Sigmoid colon (tissue), 7 donors: ENCODE measurements around the gene GRM4. TPM values are rescaled to one million over a fixed set of nuclear protein-coding genes. Genes with fewer than 3 reads are reported as not detected.

ENCODE experiments used
- DNase-seq: peaks from one replicate; pipeline ENCODE4 v3.0.0-alpha.2; 2019
- H3K27ac ChIP-seq, 4 donors: fragments of 200-600 bp; sonication (generic); one replicate each; pipeline ENCODE4 v1.5.1; 2016 to 2019; ENCODE audit warnings: mild to moderate bottlenecking in 1 of 4
- H3K27me3 ChIP-seq, 3 donors: fragments of 200-600 bp; sonication (generic); one replicate each; pipeline ENCODE4 v1.5.1; 2019; ENCODE audit warnings: mild to moderate bottlenecking in 1 of 3
- H3K36me3 ChIP-seq, 4 donors: fragments of 200-600 bp; sonication (generic); one replicate each; pipeline ENCODE4 v1.5.1; 2016 to 2019
- H3K4me1 ChIP-seq, 4 donors: fragments of 200-600 bp; sonication (generic); one replicate each; pipeline ENCODE4 v1.5.1; 2017 to 2019
- H3K4me3 ChIP-seq, 4 donors: fragments of 200-600 bp; sonication (generic); one replicate each; pipeline ENCODE4 v1.5.1; 2017 to 2019; ENCODE audit warnings: mild to moderate bottlenecking in 2 of 4, moderate library complexity in 1 of 4
- H3K9me3 ChIP-seq, 4 donors: fragments of 200-600 bp in 3 of 4; sonication (generic) in 3 of 4; one replicate each; pipeline versions ENCODE4 v1.5.1 to v1.6.1; 2013 to 2019
- EP300 ChIP-seq, 4 donors: sonication (generic); formaldehyde crosslinking; IDR thresholded peaks; one replicate each; pipeline ENCODE4 v1.6.1; 2017; ENCODE audit warnings: antibody characterized with exemption in 4 of 4
- POLR2A ChIP-seq, 2 donors: fragments of 450-650 bp; IDR thresholded peaks; one replicate each; pipeline ENCODE4 v1.6.1; 2016; ENCODE audit warnings: antibody characterized with exemption in 2 of 2, mild to moderate bottlenecking in 2 of 2, moderate library complexity in 2 of 2
- POLR2AphosphoS5 ChIP-seq, 4 donors: sonication (generic); formaldehyde crosslinking; IDR thresholded peaks; one replicate each; pipeline ENCODE4 v1.6.1; 2017; ENCODE audit warnings: antibody characterized with exemption in 4 of 4
- WGBS, 2 donors: extraction: QIAGEN DNeasy Blood & Tissue Kit; methylation state at CpG; one replicate each; pipeline ENCODE4 v1.1.7; 2013; 5-methylcytosine and 5-hydroxymethylcytosine counted together
- intact Hi-C: fragments of 100-400 bp; cut with DNase I; formaldehyde crosslinking; loops from one replicate; pipeline ENCODE4 v1.15.1; 2023
- polyA plus RNA-seq, 3 donors: library from polyadenylated mRNA; stranded (reverse); fragments of 200-250 nt; gene quantifications; one replicate each; pipeline ENCODE4 v1.2.3, GENCODE V29; 2013
- total RNA-seq, 4 donors: library from RNA; depleted of rRNA; stranded (reverse); fragments of >200 nt; gene quantifications; one replicate each; pipeline ENCODE4 v1.1.0, GENCODE V29; 2016
- TF ChIP-seq, protein P1 (sequence below), 4 experiments: fragments of 450-650 bp in 3 of 4; fragments of 200-600 bp in 1 of 4; IDR thresholded peaks; one replicate each; pipeline ENCODE4 v1.5.1; 2016 to 2019; ENCODE audit warnings: antibody characterized with exemption in 4 of 4, mild to moderate bottlenecking in 3 of 4, moderate library complexity in 2 of 4
- donor health status: healthy with polysubstance abuse.
- donor health status: Bipolar disorder and iron deficiency.
- donor health status: healthy.

Gene GRM4
- total and polyA plus RNA-seq, 7 donors, result 0.07 to 0.14 TPM; not detected in 5

- H3K4me3 ChIP-seq, result no peak overlapping the region
- TF ChIP-seq EP300 (IDR thresholded peaks at IDR 0.05) (no peak), POLR2AphosphoS5 (IDR thresholded peaks at IDR 0.05) (no peak), POLR2A (IDR thresholded peaks at IDR 0.05) (no peak)
- TF ChIP-seq, protein P1, sequence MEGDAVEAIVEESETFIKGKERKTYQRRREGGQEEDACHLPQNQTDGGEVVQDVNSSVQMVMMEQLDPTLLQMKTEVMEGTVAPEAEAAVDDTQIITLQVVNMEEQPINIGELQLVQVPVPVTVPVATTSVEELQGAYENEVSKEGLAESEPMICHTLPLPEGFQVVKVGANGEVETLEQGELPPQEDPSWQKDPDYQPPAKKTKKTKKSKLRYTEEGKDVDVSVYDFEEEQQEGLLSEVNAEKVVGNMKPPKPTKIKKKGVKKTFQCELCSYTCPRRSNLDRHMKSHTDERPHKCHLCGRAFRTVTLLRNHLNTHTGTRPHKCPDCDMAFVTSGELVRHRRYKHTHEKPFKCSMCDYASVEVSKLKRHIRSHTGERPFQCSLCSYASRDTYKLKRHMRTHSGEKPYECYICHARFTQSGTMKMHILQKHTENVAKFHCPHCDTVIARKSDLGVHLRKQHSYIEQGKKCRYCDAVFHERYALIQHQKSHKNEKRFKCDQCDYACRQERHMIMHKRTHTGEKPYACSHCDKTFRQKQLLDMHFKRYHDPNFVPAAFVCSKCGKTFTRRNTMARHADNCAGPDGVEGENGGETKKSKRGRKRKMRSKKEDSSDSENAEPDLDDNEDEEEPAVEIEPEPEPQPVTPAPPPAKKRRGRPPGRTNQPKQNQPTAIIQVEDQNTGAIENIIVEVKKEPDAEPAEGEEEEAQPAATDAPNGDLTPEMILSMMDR (IDR thresholded peaks at IDR 0.05), result no peak
- no peak overlapping the region for H3K27ac ChIP-seq
- no peaks in the 10 kb centered on the region for H3K36me3 ChIP-seq
- H3K4me1 ChIP-seq, result no peaks in the 10 kb centered on the region
- no peaks in the 10 kb centered on the region for H3K9me3 ChIP-seq
- no peaks in the 10 kb centered on the region for H3K27me3 ChIP-seq
- no peak for DNase-seq
- intact Hi-C loops, result no loop called here
- 91 to 93% methylated on average over 13 of the region's 13 CpGs for WGBS, 2 donors
Observed at GRCh38 chr6:33992191-33992590, 153.7 kb downstream of the GRM4 start.

GRCh38 chr6:33991610-33992009, 154.3 kb downstream of the GRM4 start:
- intact Hi-C loops, result no loop called here
- Histone ChIP-seq H3K9me3 (no peaks in the 10 kb centered on the region), H3K4me1 (no peaks in the 10 kb centered on the region), H3K36me3 (no peaks in the 10 kb centered on the region), H3K4me3 (no peak overlapping the region), H3K27ac (no peak overlapping the region), H3K27me3 (no peaks in the 10 kb centered on the region)
- TF ChIP-seq POLR2A (IDR thresholded peaks at IDR 0.05), result no peak
- TF ChIP-seq, protein P1 (IDR thresholded peaks at IDR 0.05), result no peak
- no peak for TF ChIP-seq EP300 (IDR thresholded peaks at IDR 0.05)
- no peak for TF ChIP-seq POLR2AphosphoS5 (IDR thresholded peaks at IDR 0.05)
- no peak for DNase-seq
- WGBS, 2 donors, result 96 to 97% methylated on average over 4 of the region's 4 CpGs

DNA sequence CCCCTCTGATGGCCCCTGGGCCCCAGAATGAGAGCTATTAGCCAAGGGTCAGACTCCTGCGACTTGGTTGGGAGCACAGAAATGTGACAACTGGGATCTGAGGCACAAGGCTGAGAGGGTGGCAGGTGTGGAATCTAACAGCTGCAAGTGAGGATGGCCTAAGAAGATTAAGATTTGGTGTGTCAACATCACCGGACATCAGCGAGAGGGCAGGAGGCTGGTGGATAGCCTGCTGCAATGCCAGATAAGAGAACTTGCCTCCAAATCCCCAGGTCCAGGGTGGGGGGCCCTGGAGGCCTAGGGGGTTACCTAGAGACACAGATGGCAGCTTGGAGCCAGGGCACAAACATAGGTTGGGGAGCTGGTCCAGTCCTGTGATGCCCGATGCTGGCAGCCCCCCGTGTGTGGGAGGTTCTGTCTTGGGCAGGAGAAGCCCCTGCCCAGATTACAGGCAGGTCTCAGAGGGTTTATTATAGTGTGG, 155.8 kb downstream of the GRM4 start:
- H3K4me1 ChIP-seq, result no peaks in the 10 kb centered on the region
- no peaks in the 10 kb centered on the region for H3K9me3 ChIP-seq
- TF ChIP-seq, protein P1 (IDR thresholded peaks at IDR 0.05), result no peak
- TF ChIP-seq POLR2A (IDR thresholded peaks at IDR 0.05), result no peak
- TF ChIP-seq EP300 (IDR thresholded peaks at IDR 0.05), result no peak
- TF ChIP-seq POLR2AphosphoS5 (IDR thresholded peaks at IDR 0.05), result no peak
- no peak overlapping the region for H3K27ac ChIP-seq
- H3K36me3 ChIP-seq, result no peaks in the 10 kb centered on the region
- WGBS, 2 donors, result 57 to 68% methylated on average over 5 of the region's 5 CpGs
- intact Hi-C loops, result no loop called here
- no peak overlapping the region for H3K4me3 ChIP-seq
- H3K27me3 ChIP-seq, result no peaks in the 10 kb centered on the region
- no peak for DNase-seq

DNA sequence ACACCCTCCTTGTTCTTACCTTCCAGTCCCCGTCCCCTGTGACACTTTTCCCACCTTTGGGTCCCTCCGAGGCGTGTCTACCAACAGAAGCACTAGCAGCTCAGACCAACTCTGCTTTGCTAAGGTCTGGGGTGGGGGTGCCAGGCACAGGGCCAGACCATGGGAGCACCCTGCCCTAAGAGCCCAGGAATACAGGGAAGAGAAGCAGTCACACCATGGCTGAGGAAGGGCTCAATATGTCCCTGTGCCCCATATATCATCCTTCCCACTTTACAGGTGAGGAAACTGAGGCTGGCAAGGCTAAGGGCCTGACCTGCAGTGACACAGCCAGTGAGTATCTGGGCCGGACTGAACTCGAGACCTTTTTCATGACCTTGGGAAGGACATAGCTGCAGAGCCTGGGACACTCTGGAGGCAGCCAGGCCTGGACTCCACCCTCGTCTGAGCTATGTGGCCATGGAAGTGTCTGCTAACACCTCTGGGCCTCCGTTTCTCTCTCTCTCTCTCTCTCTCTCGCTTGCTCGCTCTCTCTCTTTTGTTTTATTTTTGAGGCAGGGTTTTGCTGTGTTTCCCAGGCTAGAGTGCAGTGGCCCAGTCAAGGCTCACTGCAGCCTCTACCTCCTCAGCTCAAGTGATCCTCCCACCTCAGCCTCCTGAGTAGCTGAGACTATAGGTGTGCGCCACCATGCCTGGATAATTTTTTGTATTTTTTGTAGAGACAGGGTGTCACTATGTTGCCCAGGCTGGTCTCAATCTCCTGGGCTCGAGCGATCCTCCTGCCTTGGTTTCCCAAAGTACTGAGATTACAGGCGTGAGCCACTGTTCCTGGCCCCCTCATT, 156.7 kb downstream of the GRM4 start:
- H3K27me3 ChIP-seq, result no peaks in the 10 kb centered on the region
- H3K36me3 ChIP-seq, result no peaks in the 10 kb centered on the region
- no peak overlapping the region for H3K27ac ChIP-seq
- WGBS, 2 donors, result 66 to 81% methylated on average over 13 of the region's 13 CpGs
- intact Hi-C loops, result no loop called here
- H3K4me1 ChIP-seq, result no peaks in the 10 kb centered on the region
- H3K4me3 ChIP-seq, result no peak overlapping the region
- no peaks in the 10 kb centered on the region for H3K9me3 ChIP-seq
- TF ChIP-seq, protein P1 (IDR thresholded peaks at IDR 0.05), result no peak
- TF ChIP-seq EP300 (IDR thresholded peaks at IDR 0.05) (no peak), POLR2AphosphoS5 (IDR thresholded peaks at IDR 0.05) (no peak), POLR2A (IDR thresholded peaks at IDR 0.05) (no peak)
- no peak for DNase-seq
